CD14-positive monocyte (primary cell): ENCODE data around the gene MIXL1. TPM values are rescaled to one million over a fixed set of nuclear protein-coding genes. Genes with fewer than 3 reads are reported as not detected.

Experiments used
- DNase-seq, 3 donors: peaks; one replicate each; pipeline ENCODE4 v3.0.0-alpha.2; 2011 to 2022
- H2AFZ ChIP-seq: 2 replicates; pipeline ENCODE4 v1.6.0; 2012; ENCODE audit warnings: mild to moderate bottlenecking, low read depth, low read length, inconsistent platforms; ENCODE audit not compliant: insufficient read depth, poor library complexity, severe bottlenecking
- H3K27ac ChIP-seq, 2 donors: 1 replicate in 1 of 2; 2 replicates in 1 of 2; pipeline ENCODE4 v1.5.1; 2012 to 2013; ENCODE audit warnings: low read length in 2 of 2, control low read depth in 1 of 2, inconsistent platforms in 1 of 2, low read depth in 1 of 2, mild to moderate bottlenecking in 1 of 2
- H3K27me3 ChIP-seq, 2 donors: one replicate each; pipeline versions ENCODE4 v1.6.0 to v1.6.1; 2011 to 2013; ENCODE audit warnings: low read length in 2 of 2; ENCODE audit not compliant: control insufficient read depth in 2 of 2, insufficient read depth in 2 of 2
- H3K36me3 ChIP-seq, 2 donors: replicated peaks in 1 of 2; 1 replicate in 1 of 2; 2 replicates in 1 of 2; pipeline versions ENCODE4 v1.5.1 to v1.6.1; 2012 to 2013; ENCODE audit warnings: low read length in 2 of 2, control low read depth in 1 of 2, inconsistent platforms in 1 of 2, mild to moderate bottlenecking in 1 of 2; ENCODE audit not compliant: insufficient read depth in 2 of 2, control insufficient read depth in 1 of 2
- H3K4me1 ChIP-seq, 2 donors: 1 replicate in 1 of 2; 2 replicates in 1 of 2; pipeline versions ENCODE4 v1.5.1 to v1.6.1; 2012 to 2013; ENCODE audit warnings: low read length in 2 of 2, control low read depth in 1 of 2, inconsistent platforms in 1 of 2, mild to moderate bottlenecking in 1 of 2, moderate library complexity in 1 of 2; ENCODE audit not compliant: insufficient read depth in 2 of 2, control insufficient read depth in 1 of 2
- H3K4me2 ChIP-seq: replicated peaks from 2 replicates; pipeline ENCODE3; 2012; ENCODE audit warnings: low read length, moderate library complexity, mild to moderate bottlenecking; ENCODE audit not compliant: poor library complexity, severe bottlenecking; ENCODE audit errors: extremely low read depth
- H3K4me3 ChIP-seq, 3 experiments: fragments of 200-600 bp in 1 of 3; sonication (generic) in 1 of 3; replicated peaks in 1 of 3; 1 replicate in 2 of 3; 2 replicates in 1 of 3; pipeline ENCODE4 v1.5.1; 2011 to 2013; ENCODE audit warnings: low read length in 3 of 3, mild to moderate bottlenecking in 3 of 3, control low read depth in 2 of 3, low read depth in 2 of 3, inconsistent platforms in 1 of 3, moderate library complexity in 1 of 3
- H3K79me2 ChIP-seq: 2 replicates; pipeline ENCODE4 v1.6.0; 2012; ENCODE audit warnings: mild to moderate bottlenecking, control low read depth, inconsistent platforms, low read length, moderate library complexity; ENCODE audit not compliant: insufficient read depth
- H3K9ac ChIP-seq: 2 replicates; pipeline ENCODE4 v1.6.0; 2017; ENCODE audit warnings: low read length, mild to moderate bottlenecking; ENCODE audit not compliant: insufficient read depth, poor library complexity, severe bottlenecking
- H3K9me3 ChIP-seq, 2 donors: replicated peaks in 1 of 2; 1 replicate in 1 of 2; 2 replicates in 1 of 2; pipeline versions ENCODE4 v1.5.1 to v1.6.1; 2012 to 2013; ENCODE audit warnings: low read length in 2 of 2, control low read depth in 1 of 2; ENCODE audit not compliant: control insufficient read depth in 1 of 2, insufficient read depth in 1 of 2
- H4K20me1 ChIP-seq: 2 replicates; pipeline ENCODE4 v1.6.0; 2012; ENCODE audit warnings: mild to moderate bottlenecking, low read length, control low read depth, moderate library complexity; ENCODE audit not compliant: insufficient read depth
- H3K27ac Mint-ChIP-seq, 7 donors: one replicate each; pipeline ENCODE4 v1.8.0; 2020; ENCODE audit warnings: mild to moderate bottlenecking in 7 of 7, mixed read lengths in 7 of 7, moderate library complexity in 6 of 7, inconsistent platforms in 2 of 7
- H3K27me3 Mint-ChIP-seq, 3 donors: one replicate each; pipeline ENCODE4 v1.8.0; 2021 to 2022; ENCODE audit warnings: low read depth in 3 of 3, mild to moderate bottlenecking in 3 of 3, mixed read lengths in 3 of 3, moderate library complexity in 3 of 3, inconsistent platforms in 1 of 3
- H3K36me3 Mint-ChIP-seq, 2 donors: one replicate each; pipeline ENCODE4 v1.8.0; 2020; ENCODE audit warnings: mixed read lengths in 2 of 2, inconsistent platforms in 1 of 2, mild to moderate bottlenecking in 1 of 2
- H3K4me1 Mint-ChIP-seq: one replicate; pipeline ENCODE4 v1.8.0; 2020; ENCODE audit warnings: mild to moderate bottlenecking, mixed read lengths
- H3K4me3 Mint-ChIP-seq, 2 donors: one replicate each; pipeline ENCODE4 v1.8.0; 2020; ENCODE audit warnings: mild to moderate bottlenecking in 2 of 2, mixed read lengths in 2 of 2, moderate library complexity in 1 of 2
- H3K9me3 Mint-ChIP-seq, 7 donors: one replicate each; pipeline ENCODE4 v1.8.0; 2020 to 2022; ENCODE audit warnings: mixed read lengths in 7 of 7, mild to moderate bottlenecking in 6 of 7, moderate library complexity in 6 of 7, inconsistent platforms in 2 of 7
- CTCF ChIP-seq: fragments of 200-600 bp; IDR thresholded peaks from one replicate; pipeline ENCODE4 v1.8.0; 2022; ENCODE audit warnings: antibody characterized with exemption, mild to moderate bottlenecking
- WGBS: methylation state at CpG from one replicate; pipeline ENCODE4 v1.1.5; 2013; ENCODE audit warnings: missing lambda C conversion rate; ENCODE audit not compliant: insufficient coverage; 5-methylcytosine and 5-hydroxymethylcytosine counted together
- intact Hi-C, 2 donors: fragments of 100-400 bp; cut with micrococcal nuclease; formaldehyde crosslinking; loops; one replicate each; pipeline versions ENCODE4 v1.15.0 to v1.15.1; 2023
- polyA plus RNA-seq, 3 donors: library from polyadenylated mRNA; depleted of rRNA in 1 of 3; unstranded in 2 of 3; stranded (reverse) in 1 of 3; fragments of 300-500 nt in 2 of 3; fragments of >200 nt in 1 of 3; fragmentation: Illumina TruSeq in 2 of 3; gene quantifications; 1 replicate in 2 of 3; 2 replicates in 1 of 3; pipeline ENCODE4 v1.2.3, GENCODE V29; 2012 to 2021

Gene MIXL1
- polyA plus RNA-seq, 3 donors, result not detected

GRCh38 chr1:226253933-226254332, 30.5 kb downstream of the MIXL1 start:
- Histone ChIP-seq H3K27me3 (no peaks in the 10 kb centered on the region), H3K27ac (no peak overlapping the region), H3K79me2 (no peaks in the 10 kb centered on the region), H3K4me2 (no peak overlapping the region), H2AFZ (no peak overlapping the region), H3K4me1 (no peaks in the 10 kb centered on the region), H3K4me3 (no peak overlapping the region), H3K9ac (no peak overlapping the region), H3K36me3 (peaks cover 7 to 22% of the 10 kb centered on the region in 2 donors), H3K9me3 (no peaks in the 10 kb centered on the region), H4K20me1 (no peaks in the 10 kb centered on the region)
- WGBS, result no CpG with 5 or more reads among the region's 4 CpGs
- TF ChIP-seq CTCF, result no peak
- peaks cover 1% of the 10 kb centered on the region for H3K4me1 Mint-ChIP-seq
- intact Hi-C loops, result no loop called here
- DNase-seq, result no peak
- H3K4me3 Mint-ChIP-seq, result no peak overlapping the region
- no peaks in the 10 kb centered on the region for H3K9me3 Mint-ChIP-seq
- peak overlapping the region in 2 of 7 donors; percentile 32 to 76 for H3K27ac Mint-ChIP-seq
- peaks cover 0 to 1% (median 0%) of the 10 kb centered on the region in 3 donors for H3K27me3 Mint-ChIP-seq
- H3K36me3 Mint-ChIP-seq, result peaks cover 17 to 40% of the 10 kb centered on the region in 2 donors

GRCh38 chr1:226255380-226255779, 31.9 kb downstream of the MIXL1 start:
- H3K4me1 Mint-ChIP-seq, result no peaks in the 10 kb centered on the region
- H3K9ac ChIP-seq, result no peak overlapping the region
- no peaks in the 10 kb centered on the region for H4K20me1 ChIP-seq
- no peak overlapping the region for H3K4me2 ChIP-seq
- no CpG with 5 or more reads among the region's 3 CpGs for WGBS
- no peak overlapping the region for H2AFZ ChIP-seq
- DNase-seq, result no peak
- no peak overlapping the region for H3K4me3 Mint-ChIP-seq
- peaks cover 20 to 41% of the 10 kb centered on the region in 2 donors for H3K36me3 Mint-ChIP-seq
- H3K4me1 ChIP-seq, result no peaks in the 10 kb centered on the region
- H3K9me3 Mint-ChIP-seq, result peaks cover 0 to 6% (median 2%) of the 10 kb centered on the region in 7 donors
- TF ChIP-seq CTCF, result no peak
- no peaks in the 10 kb centered on the region for H3K79me2 ChIP-seq
- peaks cover 0 to under 1% of the 10 kb centered on the region in 2 donors for H3K9me3 ChIP-seq
- no peaks in the 10 kb centered on the region for H3K27me3 ChIP-seq
- no peak overlapping the region for H3K27ac Mint-ChIP-seq
- peaks cover 0 to 1% (median 1%) of the 10 kb centered on the region in 3 donors for H3K27me3 Mint-ChIP-seq
- peaks cover 5 to 26% of the 10 kb centered on the region in 2 donors for H3K36me3 ChIP-seq
- no peak overlapping the region for H3K27ac ChIP-seq
- intact Hi-C loops, result no loop called here
- H3K4me3 ChIP-seq, result no peak overlapping the region
